ENCODE data around the gene FAAP100.

The FAAP100 gene

DNA sequence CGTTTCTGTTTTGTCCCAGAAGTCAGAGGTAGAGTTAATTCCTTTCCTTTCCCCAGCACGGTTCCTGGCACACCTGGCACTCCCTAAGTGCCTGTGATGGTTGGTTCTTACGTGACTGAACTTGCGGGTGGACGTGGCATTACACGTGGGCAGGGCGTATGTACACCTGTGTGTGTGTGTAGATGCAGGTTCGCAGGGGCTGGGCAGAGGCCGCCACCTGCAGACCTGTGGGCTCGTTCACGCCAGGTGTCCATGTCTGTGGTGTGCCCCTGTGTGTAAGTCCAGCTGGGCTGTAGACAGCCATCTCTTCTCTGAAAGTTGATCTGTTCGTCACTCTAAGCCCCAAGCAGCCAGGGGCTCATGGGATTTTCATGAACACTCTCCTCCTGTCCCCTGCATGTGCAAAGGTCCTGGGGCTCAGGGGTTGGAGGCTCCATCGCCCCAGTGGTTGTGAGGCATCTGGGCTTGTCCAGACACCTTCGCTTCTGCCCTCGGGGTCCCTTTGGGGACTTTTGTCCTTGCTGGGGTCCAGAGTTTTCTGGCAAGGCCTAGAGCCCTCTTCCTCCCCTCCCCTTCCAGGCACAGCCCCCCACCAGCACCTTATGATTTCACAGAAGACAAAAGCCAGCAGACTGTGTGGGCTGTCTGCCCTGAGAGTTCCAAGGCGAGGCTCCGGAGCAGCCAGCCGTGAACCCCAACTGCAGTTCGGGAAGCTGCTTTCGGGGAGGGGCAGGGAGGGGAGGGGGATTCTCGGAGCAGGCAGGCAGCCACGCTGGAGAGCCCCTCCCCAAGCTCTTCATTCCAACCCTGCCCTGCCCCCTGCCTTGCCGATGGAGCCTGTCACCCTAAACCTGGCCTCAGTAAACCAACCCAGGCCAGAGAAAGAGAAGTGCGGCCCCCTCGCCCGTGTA, 29.4 kb downstream of the FAAP100 start:
- DNase-seq = no peak

- DNase-seq = no peak
These were observed 31.9 kb downstream of the FAAP100 start for GRCh38 chr17:81520021-81520901.

GRCh38 chr17:81519284-81520020, 32.7 kb downstream of the FAAP100 start:
- DNase-seq = peak; percentile 66 to 69

DNA sequence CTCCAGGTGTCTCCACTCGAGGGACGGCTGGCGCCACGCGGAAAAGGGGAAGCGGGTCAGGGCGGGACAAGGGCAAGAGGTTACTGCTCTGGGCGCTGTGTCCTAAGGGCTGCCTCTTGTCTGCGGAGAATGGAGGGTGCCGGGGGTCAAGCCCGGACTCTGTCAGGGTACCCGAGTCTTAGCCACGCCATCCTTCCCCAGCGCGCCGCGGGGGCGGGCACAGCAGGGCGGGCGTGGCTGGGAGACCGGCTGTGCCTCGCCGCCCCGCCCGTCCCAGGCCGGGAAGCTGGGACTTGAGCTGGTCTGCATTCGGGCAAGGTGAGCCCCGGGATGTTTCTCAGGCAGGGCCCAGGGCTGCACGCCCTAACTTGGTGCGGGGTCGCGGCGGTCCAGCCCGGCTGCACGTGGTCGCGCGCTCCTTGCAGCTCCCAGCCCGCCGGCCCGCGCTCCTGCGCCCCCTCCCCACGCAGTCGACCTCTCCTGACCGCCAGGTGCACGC, 33.3 kb downstream of the FAAP100 start:
- no peak for DNase-seq

DNA sequence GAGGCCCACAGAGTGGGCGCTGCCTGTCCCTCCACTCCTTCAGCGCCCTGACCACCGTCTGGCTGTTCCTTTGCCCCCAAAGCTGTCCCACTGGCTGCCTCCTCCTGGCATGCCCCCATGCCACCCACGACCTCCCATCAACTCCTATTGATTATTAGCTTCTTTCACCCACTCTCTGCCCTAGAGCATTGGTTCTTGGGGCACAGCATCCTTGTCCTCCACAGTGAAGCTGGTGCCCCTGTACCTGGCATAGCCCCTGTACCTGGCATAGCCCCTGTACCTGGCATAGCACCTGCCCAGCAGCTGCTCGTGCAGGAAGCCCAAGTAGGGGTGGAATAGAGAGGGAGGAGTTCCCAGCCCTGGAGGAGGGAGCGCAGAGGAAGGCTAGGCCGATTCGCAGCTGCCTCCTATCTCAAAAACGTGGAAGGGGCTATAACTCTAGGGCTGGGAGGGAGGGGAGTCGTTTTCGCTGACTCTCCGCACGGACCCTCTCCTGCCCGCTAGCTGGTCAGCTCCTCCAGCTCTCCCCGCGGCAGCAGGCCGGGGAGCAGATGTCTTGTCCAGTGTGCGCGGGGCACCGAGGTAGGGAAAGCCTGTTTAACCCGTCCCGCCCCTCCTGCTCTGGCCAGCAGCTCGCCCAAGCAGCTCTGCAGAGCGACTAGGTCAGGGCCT, 33.9 kb downstream of the FAAP100 start:
- DNase-seq = no peak

- DNase-seq = no peak
These were observed 34.6 kb downstream of the FAAP100 start for GRCh38 chr17:81517339-81518112.

- DNase-seq = no peak
These were observed 35.2 kb downstream of the FAAP100 start for GRCh38 chr17:81517009-81517338.

DNA sequence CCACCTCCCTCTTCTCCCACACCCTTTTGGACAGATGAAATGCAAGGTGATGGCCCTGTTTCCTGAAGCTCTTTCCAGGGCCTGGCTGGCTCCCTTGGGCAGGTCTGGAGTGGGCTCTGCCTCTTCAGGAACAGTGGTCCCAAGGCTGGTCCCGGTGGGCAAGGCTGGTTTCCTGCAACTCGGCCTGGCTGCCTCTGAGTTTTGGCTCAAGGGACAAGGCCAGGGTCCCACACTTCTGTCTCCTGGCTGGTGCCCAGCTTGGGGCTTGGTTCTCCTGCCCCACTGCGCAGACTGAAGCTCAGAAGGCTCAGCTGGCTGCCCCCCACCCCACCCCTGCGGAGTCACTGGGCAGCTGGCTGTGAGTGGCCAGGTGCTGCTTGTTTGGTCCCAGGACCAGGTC, 35.7 kb downstream of the FAAP100 start:
- DNase-seq = no peak

DNA sequence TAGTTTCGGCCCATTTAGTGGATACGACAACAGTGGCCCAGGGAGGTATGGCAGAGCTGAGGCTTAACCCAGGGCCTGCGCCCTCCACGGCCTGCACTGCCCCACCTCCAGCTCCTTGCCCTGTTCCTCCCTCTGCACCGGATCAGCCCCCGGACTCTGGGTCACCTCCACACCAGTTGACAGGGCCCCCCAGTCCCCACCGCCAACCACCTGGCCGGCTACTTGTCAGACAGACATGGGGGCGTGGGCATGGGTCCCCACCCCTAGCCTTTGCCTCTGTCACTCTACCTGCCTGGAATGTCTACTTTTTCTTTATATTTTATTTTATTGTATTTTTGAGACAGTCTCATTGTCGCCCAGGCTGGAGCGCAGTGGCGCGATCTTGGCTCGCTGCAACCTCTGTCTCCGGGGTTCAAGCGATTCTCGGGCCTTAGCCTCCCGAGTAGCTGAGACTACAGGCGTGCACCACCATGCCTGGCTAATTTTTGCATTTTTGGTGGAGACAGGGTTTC, 36.6 kb downstream of the FAAP100 start:
- DNase-seq = no peak

- peak; percentile 60 to 66 for DNase-seq
These were observed 37.2 kb downstream of the FAAP100 start for GRCh38 chr17:81514739-81515529.

DNA sequence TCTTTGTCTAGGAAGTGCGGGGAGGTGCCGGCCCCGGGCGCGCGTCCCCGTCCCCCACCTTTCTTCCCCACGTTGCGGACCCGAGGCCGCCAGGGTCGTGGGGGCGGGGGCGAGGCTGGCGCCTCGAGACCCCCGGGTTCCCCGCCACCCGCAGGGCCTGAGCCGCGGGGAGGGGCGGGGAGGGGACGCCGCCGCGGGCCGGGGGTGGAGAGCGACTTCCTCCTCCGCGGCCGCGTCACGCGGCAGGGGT, 37.7 kb downstream of the FAAP100 start:
- DNase-seq = no peak

GRCh38 chr17:81513753-81514488, 38.2 kb downstream of the FAAP100 start:
- DNase-seq = peak in 1 of 2 experiments; percentile 28

GRCh38 chr17:81513372-81513752, 38.8 kb downstream of the FAAP100 start:
- peak; percentile 40 to 44 for DNase-seq

DNA sequence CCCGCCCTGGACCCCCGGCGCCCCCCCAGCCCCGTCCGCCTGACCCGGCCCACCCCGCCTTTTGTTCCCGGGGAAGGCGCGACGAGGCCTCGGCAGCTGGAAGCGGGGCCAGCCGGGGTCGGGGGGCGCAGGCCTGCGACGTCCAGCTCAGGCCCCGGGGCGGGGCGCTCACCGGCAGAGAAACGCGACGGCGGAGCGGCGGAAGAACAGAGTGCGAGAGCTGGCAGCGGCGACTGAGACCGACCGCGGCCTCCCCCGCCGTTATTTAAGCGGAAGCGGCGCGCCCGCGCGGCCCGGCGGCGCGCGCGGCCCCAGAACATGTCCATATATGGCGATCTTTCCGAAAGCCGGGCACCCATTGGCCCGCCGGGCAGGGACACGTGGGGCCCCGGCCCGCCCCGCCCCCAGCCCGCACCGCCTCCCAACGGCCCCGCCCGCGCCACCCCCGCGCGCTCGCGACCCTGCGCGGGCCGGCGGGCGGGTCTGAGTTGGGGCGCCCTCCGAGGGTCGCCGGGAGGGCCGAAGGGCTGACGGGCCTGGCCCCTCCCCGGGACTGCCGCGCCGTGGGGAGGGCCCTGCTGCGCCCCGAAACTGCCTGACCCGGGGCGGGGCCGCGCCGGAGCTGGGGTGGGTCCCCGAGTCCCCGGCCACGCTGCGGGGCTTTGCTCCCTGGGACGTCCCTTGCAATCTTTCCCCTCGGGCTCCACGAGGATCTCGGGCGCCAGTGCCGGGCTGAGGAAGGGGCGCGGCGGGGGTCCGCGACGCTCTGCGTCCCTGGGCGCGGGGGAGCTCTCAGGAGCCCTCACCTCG, 39.4 kb downstream of the FAAP100 start, which contains the start of gene ACTG1:
ACTG1 (minus strand) TSS at position 238 of the 810 bp plus-strand sequence. CDS start 445 bp downstream, outside the sequence.
- peak; percentile 88 to 90 for DNase-seq

DNA sequence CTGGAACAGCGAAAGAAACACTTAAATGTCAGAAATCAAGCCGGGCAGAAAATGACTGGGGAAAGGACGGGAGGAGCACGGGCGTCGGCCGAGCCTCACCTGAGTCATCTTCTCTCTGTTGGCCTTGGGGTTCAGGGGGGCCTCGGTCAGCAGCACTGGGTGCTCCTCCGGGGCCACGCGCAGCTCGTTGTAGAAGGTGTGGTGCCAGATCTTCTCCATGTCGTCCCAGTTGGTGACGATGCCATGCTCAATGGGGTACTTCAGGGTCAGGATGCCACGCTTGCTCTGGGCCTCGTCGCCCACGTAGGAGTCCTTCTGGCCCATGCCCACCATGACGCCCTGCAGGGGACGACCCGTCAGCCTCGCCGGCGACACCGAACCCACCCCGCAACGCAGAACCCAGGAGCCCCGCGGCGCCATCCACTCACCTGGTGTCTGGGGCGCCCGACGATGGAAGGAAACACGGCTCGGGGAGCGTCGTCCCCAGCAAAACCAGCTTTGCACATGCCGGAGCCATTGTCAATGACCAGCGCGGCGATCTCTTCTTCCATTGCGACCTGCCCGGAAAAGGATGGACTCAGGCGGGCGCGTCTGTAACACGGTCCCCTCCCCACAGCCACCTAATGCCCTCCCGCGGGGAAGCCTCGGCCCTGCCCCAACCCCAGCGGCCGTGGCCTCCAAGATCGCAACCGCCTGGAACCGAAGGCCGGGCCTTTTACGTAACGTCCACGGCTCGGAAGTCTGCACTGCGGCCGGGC, 40.2 kb downstream of the FAAP100 start:
- DNase-seq = peak in 1 of 2 experiments; percentile 36

DNA sequence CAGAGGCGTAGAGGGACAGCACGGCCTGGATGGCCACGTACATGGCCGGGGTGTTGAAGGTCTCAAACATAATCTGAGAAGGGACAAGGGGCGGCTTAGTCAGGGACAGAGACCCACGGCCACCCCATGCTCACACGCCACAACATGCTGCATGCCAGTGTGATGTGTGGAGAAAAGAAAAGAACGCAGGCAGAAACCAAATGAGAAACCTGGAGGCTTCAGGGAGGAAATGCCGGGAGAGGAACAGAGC, 40.7 kb downstream of the FAAP100 start:
- no peak for DNase-seq

DNA sequence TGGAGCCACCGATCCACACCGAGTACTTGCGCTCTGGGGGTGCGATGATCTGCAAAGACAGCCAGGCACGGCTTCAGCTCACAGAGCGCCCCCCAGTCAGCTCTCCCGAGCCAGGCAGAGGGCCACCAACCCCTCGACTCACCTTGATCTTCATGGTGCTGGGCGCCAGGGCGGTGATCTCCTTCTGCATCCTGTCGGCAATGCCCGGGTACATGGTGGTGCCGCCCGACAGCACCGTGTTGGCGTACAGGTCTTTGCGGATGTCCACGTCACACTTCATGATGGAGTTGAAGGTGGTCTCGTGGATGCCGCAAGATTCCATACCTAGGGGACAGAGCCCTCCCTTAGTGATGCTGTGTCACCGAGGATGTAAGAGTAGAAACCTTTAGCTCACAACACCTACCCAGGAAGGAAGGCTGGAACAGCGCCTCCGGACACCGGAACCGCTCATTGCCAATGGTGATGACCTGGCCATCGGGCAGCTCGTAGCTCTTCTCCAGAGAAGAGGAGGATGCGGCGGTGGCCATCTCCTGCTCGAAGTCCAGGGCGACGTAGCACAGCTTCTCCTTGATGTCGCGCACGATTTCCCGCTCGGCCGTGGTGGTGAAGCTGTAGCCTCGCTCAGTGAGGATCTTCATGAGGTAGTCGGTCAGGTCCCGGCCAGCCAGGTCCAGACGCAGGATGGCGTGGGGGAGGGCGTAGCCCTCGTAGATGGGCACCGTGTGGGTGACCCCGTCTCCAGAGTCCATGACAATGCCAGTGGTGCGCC, 41.2 kb downstream of the FAAP100 start:
- DNase-seq = no peak
